SK-N-MC (cell line): ENCODE results near the gene SLC35G4.

Experiments used
- EZH2 ChIP-seq: fragments of 200-600 bp; sonication (generic); IDR thresholded peaks from one replicate; pipeline ENCODE4 v1.6.1; 2017; ENCODE audit warnings: antibody characterized with exemption
- FOXP2 ChIP-seq: optimal IDR thresholded peaks from 2 replicates; pipeline ENCODE3; 2011; ENCODE audit warnings: mild to moderate bottlenecking, moderate library complexity; ENCODE audit not compliant: insufficient read depth; ENCODE audit errors: extremely low read length, control extremely low read depth
- POLR2AphosphoS5 ChIP-seq: IDR thresholded peaks from 2 replicates; pipeline ENCODE4 v1.6.1; 2012; ENCODE audit warnings: mild to moderate bottlenecking, low read depth, low read length, borderline replicate concordance

DNA sequence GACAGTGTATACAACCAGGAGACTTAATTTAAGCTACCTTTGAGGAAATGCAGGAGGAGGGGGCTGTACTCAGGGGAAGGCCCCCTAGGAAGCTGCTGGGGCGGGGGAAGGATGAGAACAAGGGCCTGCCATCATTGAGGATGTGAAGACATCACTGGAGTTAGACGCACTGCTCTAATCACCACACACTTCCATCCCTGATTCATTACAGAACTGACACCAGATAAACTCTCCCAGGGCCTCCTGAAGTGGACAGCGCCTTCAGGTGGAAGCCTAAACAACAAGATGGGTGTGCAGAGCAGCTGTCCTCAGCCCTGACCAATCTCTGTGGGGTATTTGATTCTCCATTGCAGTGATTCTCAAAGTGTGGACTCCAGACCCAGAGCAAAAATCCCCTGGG, 30.6 kb upstream of the SLC35G4 start:
- TF ChIP-seq EZH2 (no peak), POLR2AphosphoS5 (no peak), FOXP2 (no peak)
